Ascending aorta (tissue), 2 donors: ENCODE measurements around the gene KCNJ5. TPM values are rescaled to one million over a fixed set of nuclear protein-coding genes. Genes with fewer than 3 reads are reported as not detected.

Source experiments
- DNase-seq, 2 donors: peaks; one replicate each; pipeline ENCODE4 v3.0.0-alpha.2; 2019; ENCODE audit warnings: low spot score in 2 of 2
- H3K27ac ChIP-seq, 2 donors: fragments of 200-600 bp; sonication (generic); one replicate each; pipeline ENCODE4 v1.5.1; 2016 to 2017; ENCODE audit warnings: mild to moderate bottlenecking in 1 of 2
- H3K27me3 ChIP-seq: fragments of 200-600 bp; sonication (generic); one replicate; pipeline ENCODE4 v1.5.1; 2017
- H3K36me3 ChIP-seq, 2 donors: fragments of 200-600 bp; sonication (generic); one replicate each; pipeline ENCODE4 v1.5.1; 2016
- H3K4me1 ChIP-seq, 2 donors: fragments of 200-600 bp; sonication (generic); one replicate each; pipeline ENCODE4 v1.5.1; 2016 to 2017; ENCODE audit warnings: mild to moderate bottlenecking in 1 of 2
- H3K4me3 ChIP-seq, 2 donors: fragments of 200-600 bp; sonication (generic); one replicate each; pipeline ENCODE4 v1.5.1; 2016 to 2017; ENCODE audit warnings: mild to moderate bottlenecking in 1 of 2
- H3K9me3 ChIP-seq, 2 donors: fragments of 200-600 bp; sonication (generic); one replicate each; pipeline ENCODE4 v1.5.1; 2016
- CTCF ChIP-seq, 3 experiments: fragments of 200-600 bp in 2 of 3; fragments of 450-650 bp in 1 of 3; sonication (generic) in 2 of 3; IDR thresholded peaks; one replicate each; pipeline ENCODE4 v1.5.1; 2016 to 2019; ENCODE audit warnings: antibody characterized with exemption in 3 of 3, mild to moderate bottlenecking in 1 of 3, moderate library complexity in 1 of 3
- intact Hi-C: fragments of 100-400 bp; cut with DNase I; formaldehyde crosslinking; loops from one replicate; pipeline ENCODE4 v1.15.1; 2023
- total RNA-seq: library from RNA; depleted of rRNA; stranded (reverse); fragments of >200 nt; gene quantifications from one replicate; pipeline ENCODE4 v1.1.0, GENCODE V29; 2016

Gene KCNJ5
- total RNA-seq, 1 donor from 2014 or later: 0.53 TPM

DNA sequence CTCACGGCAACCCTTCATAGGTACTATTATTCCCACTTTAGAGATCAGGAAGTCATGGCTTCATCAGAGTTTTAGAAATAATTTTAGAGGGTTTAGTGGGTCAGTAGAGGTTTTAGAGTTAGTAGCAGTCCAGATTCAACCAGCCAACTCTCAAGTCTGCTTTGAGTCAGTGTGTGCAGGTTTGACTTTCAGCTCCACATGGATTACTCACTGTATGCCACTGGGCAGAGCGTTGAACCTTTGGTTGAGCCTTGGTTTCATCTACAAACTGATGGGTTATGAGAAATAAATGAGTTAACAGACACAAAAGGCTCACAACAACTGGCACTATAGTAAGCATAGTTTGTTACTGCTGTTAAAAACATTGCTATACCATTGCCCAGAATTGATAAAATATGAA, 70.5 kb downstream of the KCNJ5 start:
- Histone ChIP-seq H3K4me3 (no peak overlapping the region), H3K9me3 (no peaks in the 10 kb centered on the region), H3K4me1 (no peaks in the 10 kb centered on the region), H3K27me3 (no peaks in the 10 kb centered on the region), H3K27ac (no peak overlapping the region), H3K36me3 (no peaks in the 10 kb centered on the region)
- DNase-seq: no peak
- intact Hi-C loops: no loop called here
- TF ChIP-seq CTCF (IDR thresholded peaks at IDR 0.05): no peak

- H3K27me3 ChIP-seq: no peaks in the 10 kb centered on the region
- DNase-seq: no peak
- H3K36me3 ChIP-seq: no peaks in the 10 kb centered on the region
- intact Hi-C loops: no loop called here
- no peak for TF ChIP-seq CTCF (IDR thresholded peaks at IDR 0.05)
- H3K4me1 ChIP-seq: no peaks in the 10 kb centered on the region
- no peak overlapping the region for H3K27ac ChIP-seq
- H3K4me3 ChIP-seq: no peak overlapping the region
- H3K9me3 ChIP-seq: no peaks in the 10 kb centered on the region
Observed at GRCh38 chr11:128962896-128963295, 71.7 kb downstream of the KCNJ5 start.

- peaks cover 1 to 3% of the 10 kb centered on the region in 2 donors for H3K36me3 ChIP-seq
- no peaks in the 10 kb centered on the region for H3K4me1 ChIP-seq
- intact Hi-C loops: no loop called here
- H3K27ac ChIP-seq: no peak overlapping the region
- no peaks in the 10 kb centered on the region for H3K9me3 ChIP-seq
- no peaks in the 10 kb centered on the region for H3K27me3 ChIP-seq
- DNase-seq: no peak
- TF ChIP-seq CTCF (IDR thresholded peaks at IDR 0.05): no peak
- H3K4me3 ChIP-seq: no peak overlapping the region
Observed at GRCh38 chr11:128963744-128964325, 72.7 kb downstream of the KCNJ5 start.

DNA sequence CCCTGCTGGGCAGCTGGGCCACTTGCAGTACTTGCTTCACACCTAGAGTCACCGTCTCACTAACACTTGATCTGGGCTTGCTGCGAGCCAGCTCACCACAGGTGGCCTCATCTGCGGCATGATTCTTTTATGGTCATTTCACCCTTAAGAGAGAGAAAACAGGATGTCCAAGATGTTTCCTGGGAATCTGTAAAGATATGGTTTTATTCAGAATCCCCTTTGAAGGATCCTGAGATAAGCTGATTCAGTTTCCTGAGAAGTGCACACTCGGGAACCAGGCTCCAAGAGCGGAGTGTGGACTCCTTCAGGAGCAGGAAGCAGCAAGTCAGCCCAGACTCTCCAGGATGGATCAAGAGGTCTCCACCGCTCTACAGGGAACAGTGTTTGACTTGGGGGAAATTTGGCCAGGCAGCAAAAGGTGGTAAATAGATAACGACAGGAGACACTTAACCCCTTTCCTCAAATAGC, 73.3 kb downstream of the KCNJ5 start:
- Histone ChIP-seq H3K4me1 (no peaks in the 10 kb centered on the region), H3K36me3 (peaks cover 8 to 10% of the 10 kb centered on the region in 2 donors), H3K9me3 (no peaks in the 10 kb centered on the region), H3K4me3 (no peak overlapping the region), H3K27ac (no peak overlapping the region), H3K27me3 (no peaks in the 10 kb centered on the region)
- intact Hi-C loops: no loop called here
- TF ChIP-seq CTCF (IDR thresholded peaks at IDR 0.05): no peak
- no peak for DNase-seq

GRCh38 chr11:128965485-128965884, 74.3 kb downstream of the KCNJ5 start:
- Histone ChIP-seq H3K27ac (no peak overlapping the region), H3K4me3 (no peak overlapping the region), H3K9me3 (no peaks in the 10 kb centered on the region), H3K4me1 (no peaks in the 10 kb centered on the region), H3K27me3 (no peaks in the 10 kb centered on the region), H3K36me3 (peaks cover 12 to 20% of the 10 kb centered on the region in 2 donors)
- intact Hi-C loops: no loop called here
- no peak for TF ChIP-seq CTCF (IDR thresholded peaks at IDR 0.05)
- DNase-seq: no peak

- no peak overlapping the region for H3K4me3 ChIP-seq
Observed at GRCh38 chr11:128967578-128967977, 76.4 kb downstream of the KCNJ5 start.

More at GRCh38 chr11:128967578-128967977, 76.4 kb downstream of the KCNJ5 start:
- no peaks in the 10 kb centered on the region for H3K27me3 ChIP-seq
- no peaks in the 10 kb centered on the region for H3K4me1 ChIP-seq
- no peaks in the 10 kb centered on the region for H3K9me3 ChIP-seq
- intact Hi-C loops: no loop called here
- peaks cover 12 to 35% of the 10 kb centered on the region in 2 donors for H3K36me3 ChIP-seq
- no peak for TF ChIP-seq CTCF (IDR thresholded peaks at IDR 0.05)
- no peak overlapping the region for H3K27ac ChIP-seq
- no peak for DNase-seq
